Panc1 (cell line): Measurements from ENCODE around the gene CDHR4.

Experiments
- POLR2AphosphoS5 ChIP-seq: IDR thresholded peaks from 2 replicates; pipeline ENCODE4 v1.6.1; 2012; ENCODE audit warnings: mild to moderate bottlenecking, low read depth, low read length, moderate library complexity
- SIN3A ChIP-seq: IDR thresholded peaks from 2 replicates; pipeline ENCODE4 v1.6.1; 2012; ENCODE audit warnings: low read depth, mild to moderate bottlenecking, low read length, moderate library complexity, borderline replicate concordance; ENCODE audit not compliant: insufficient read depth
- TCF7L2 ChIP-seq: IDR thresholded peaks from 2 replicates; pipeline ENCODE4 v1.6.1; 2011; ENCODE audit warnings: mild to moderate bottlenecking, low read depth, low read length, inconsistent platforms
- TF ChIP-seq, protein P1 (sequence below): fragments of 450-650 bp; IDR thresholded peaks from 2 replicates; pipeline ENCODE4 v1.5.1; 2017; ENCODE audit warnings: mild to moderate bottlenecking
- TF ChIP-seq, protein P2 (sequence below), 2 experiments: IDR thresholded peaks; 2 replicates each; pipeline ENCODE4 v1.6.1; 2011 to 2012; ENCODE audit warnings: low read depth in 2 of 2, control low read depth in 1 of 2, low read length in 1 of 2, mild to moderate bottlenecking in 1 of 2, moderate library complexity in 1 of 2; ENCODE audit not compliant: insufficient read depth in 1 of 2

DNA sequence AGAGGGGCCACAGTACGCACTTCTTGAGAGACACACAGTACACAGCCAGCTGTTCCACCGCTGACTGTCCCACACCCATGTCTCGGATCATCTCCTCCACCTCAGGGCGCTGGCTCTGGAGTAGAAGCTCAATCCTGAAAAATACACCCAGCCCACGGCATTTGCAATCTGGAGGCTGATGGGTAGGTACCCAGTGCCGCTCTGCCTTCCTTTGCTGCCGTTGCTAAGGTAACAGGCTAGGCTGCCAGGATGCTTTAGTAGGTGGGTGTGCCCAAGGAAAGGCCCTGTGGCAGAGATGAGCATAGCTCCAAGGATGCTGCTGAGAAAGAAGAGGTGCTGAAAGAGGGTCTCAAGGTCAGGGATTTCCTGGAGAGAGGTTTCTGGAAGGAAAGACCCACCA lies 42.1 kb upstream of the CDHR4 start:
- TF ChIP-seq, protein P1, sequence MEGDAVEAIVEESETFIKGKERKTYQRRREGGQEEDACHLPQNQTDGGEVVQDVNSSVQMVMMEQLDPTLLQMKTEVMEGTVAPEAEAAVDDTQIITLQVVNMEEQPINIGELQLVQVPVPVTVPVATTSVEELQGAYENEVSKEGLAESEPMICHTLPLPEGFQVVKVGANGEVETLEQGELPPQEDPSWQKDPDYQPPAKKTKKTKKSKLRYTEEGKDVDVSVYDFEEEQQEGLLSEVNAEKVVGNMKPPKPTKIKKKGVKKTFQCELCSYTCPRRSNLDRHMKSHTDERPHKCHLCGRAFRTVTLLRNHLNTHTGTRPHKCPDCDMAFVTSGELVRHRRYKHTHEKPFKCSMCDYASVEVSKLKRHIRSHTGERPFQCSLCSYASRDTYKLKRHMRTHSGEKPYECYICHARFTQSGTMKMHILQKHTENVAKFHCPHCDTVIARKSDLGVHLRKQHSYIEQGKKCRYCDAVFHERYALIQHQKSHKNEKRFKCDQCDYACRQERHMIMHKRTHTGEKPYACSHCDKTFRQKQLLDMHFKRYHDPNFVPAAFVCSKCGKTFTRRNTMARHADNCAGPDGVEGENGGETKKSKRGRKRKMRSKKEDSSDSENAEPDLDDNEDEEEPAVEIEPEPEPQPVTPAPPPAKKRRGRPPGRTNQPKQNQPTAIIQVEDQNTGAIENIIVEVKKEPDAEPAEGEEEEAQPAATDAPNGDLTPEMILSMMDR, result no peak
- TF ChIP-seq SIN3A, result no peak
- TF ChIP-seq, protein P2, sequence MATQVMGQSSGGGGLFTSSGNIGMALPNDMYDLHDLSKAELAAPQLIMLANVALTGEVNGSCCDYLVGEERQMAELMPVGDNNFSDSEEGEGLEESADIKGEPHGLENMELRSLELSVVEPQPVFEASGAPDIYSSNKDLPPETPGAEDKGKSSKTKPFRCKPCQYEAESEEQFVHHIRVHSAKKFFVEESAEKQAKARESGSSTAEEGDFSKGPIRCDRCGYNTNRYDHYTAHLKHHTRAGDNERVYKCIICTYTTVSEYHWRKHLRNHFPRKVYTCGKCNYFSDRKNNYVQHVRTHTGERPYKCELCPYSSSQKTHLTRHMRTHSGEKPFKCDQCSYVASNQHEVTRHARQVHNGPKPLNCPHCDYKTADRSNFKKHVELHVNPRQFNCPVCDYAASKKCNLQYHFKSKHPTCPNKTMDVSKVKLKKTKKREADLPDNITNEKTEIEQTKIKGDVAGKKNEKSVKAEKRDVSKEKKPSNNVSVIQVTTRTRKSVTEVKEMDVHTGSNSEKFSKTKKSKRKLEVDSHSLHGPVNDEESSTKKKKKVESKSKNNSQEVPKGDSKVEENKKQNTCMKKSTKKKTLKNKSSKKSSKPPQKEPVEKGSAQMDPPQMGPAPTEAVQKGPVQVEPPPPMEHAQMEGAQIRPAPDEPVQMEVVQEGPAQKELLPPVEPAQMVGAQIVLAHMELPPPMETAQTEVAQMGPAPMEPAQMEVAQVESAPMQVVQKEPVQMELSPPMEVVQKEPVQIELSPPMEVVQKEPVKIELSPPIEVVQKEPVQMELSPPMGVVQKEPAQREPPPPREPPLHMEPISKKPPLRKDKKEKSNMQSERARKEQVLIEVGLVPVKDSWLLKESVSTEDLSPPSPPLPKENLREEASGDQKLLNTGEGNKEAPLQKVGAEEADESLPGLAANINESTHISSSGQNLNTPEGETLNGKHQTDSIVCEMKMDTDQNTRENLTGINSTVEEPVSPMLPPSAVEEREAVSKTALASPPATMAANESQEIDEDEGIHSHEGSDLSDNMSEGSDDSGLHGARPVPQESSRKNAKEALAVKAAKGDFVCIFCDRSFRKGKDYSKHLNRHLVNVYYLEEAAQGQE (IDR thresholded peaks at IDR 0.05; ENCODE audit: insufficient read depth in 1 of 2, low read depth in 2 of 2, low read length in 1 of 2), result no peak
- no peak for TF ChIP-seq POLR2AphosphoS5
- no peak for TF ChIP-seq TCF7L2
